Measurements from ENCODE around the gene ERVW-1.

ERVW-1 gene

GRCh38 chr7:92422926-92423325 lies 54.8 kb downstream of the ERVW-1 start:
- DNase-seq, result no peak

DNA sequence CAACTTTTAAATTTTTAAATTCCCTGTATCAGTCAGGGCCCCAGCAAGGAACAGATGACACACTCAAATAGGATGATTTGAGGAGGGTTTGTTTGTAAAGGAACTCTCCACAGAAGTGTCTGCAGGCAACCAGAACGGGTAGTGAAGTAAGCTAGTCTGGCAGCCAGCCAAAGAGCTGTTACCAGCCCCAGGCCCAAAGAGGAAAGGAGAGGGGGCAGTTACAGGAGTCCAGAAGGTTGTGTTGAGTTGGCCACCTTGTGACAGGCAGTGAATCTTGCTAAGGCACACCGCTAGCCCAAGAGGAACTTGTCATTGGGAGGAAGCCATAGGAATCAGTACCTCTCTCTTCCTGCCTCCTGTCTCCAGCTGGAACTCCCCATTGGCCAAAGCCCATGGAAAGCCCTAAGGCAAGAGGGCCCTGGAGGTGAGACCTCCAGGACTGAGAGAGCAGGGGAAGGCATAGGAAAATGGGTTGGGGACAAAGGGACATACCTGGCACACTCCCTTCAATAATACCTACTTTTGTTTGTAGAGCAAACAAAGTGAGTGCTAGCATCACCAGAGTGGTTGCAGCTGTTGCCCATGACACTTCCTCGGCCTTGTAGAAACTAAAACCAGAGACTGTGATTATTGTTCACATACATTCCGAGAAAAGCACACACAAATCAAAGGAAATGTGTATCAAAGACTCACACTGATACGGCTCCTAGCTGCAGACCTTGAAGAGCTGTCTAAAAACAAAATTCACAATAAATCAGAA lies 55.9 kb downstream of the ERVW-1 start:
- DNase-seq, result peak; percentile 89
